ENCODE data around the gene RGS16.

DNA sequence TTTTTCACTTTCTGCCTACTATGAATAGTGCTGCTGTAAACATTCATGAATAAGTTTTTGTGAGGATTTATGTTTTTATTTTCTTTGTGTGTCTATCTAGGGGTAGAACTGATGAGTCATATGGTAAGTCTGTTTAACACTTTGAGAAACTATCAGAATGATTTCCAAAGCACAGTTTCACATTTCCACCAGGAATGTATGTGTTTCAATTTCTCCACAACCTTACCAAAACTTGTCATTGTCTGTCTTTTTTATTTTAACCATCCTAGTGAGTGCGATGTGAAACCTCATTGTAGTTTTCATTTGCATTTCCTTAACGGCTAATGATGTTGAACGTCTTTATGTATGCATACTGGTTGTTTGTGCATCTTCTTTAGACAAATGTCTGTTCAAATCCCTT is 38.7 kb downstream of the RGS16 start:
- TF ChIP-seq, protein P1, sequence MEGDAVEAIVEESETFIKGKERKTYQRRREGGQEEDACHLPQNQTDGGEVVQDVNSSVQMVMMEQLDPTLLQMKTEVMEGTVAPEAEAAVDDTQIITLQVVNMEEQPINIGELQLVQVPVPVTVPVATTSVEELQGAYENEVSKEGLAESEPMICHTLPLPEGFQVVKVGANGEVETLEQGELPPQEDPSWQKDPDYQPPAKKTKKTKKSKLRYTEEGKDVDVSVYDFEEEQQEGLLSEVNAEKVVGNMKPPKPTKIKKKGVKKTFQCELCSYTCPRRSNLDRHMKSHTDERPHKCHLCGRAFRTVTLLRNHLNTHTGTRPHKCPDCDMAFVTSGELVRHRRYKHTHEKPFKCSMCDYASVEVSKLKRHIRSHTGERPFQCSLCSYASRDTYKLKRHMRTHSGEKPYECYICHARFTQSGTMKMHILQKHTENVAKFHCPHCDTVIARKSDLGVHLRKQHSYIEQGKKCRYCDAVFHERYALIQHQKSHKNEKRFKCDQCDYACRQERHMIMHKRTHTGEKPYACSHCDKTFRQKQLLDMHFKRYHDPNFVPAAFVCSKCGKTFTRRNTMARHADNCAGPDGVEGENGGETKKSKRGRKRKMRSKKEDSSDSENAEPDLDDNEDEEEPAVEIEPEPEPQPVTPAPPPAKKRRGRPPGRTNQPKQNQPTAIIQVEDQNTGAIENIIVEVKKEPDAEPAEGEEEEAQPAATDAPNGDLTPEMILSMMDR (IDR thresholded peaks at IDR 0.05): no peak
- TF ChIP-seq POLR2A (IDR thresholded peaks at IDR 0.05): no peak
